GM12801 (cell line): ENCODE measurements around the gene PTPRR.

Source experiments
- CTCF ChIP-seq: IDR thresholded peaks from one replicate; pipeline ENCODE4 v1.5.1; 2011; ENCODE audit warnings: control low read depth; ENCODE audit not compliant: insufficient read length; ENCODE audit errors: extremely low read depth

The PTPRR gene

GRCh38 chr12:70795608-70796007 lies 124.9 kb downstream of the PTPRR start:
- TF ChIP-seq CTCF: no peak

- TF ChIP-seq CTCF: no peak
These were observed 126.4 kb downstream of the PTPRR start for GRCh38 chr12:70794131-70794530.

- TF ChIP-seq CTCF: no peak
These were observed 131.8 kb downstream of the PTPRR start for GRCh38 chr12:70788774-70789173.

- no peak for TF ChIP-seq CTCF
These were observed 132.9 kb downstream of the PTPRR start for GRCh38 chr12:70787612-70788011.

- no peak for TF ChIP-seq CTCF
These were observed 134.6 kb downstream of the PTPRR start for GRCh38 chr12:70785896-70786295.

GRCh38 chr12:70784042-70784668 lies 136.4 kb downstream of the PTPRR start:
- TF ChIP-seq CTCF: no peak

GRCh38 chr12:70783455-70783854 lies 137.1 kb downstream of the PTPRR start:
- TF ChIP-seq CTCF: no peak

GRCh38 chr12:70779250-70779649 lies 141.3 kb downstream of the PTPRR start:
- no peak for TF ChIP-seq CTCF
